ENCODE results near the gene HNRNPH2.

The HNRNPH2 gene

GRCh38 chrX:101417981-101418841, 10.2 kb downstream of the HNRNPH2 start:
- no peaks in the 10 kb centered on the region for H3K4me1 ChIP-seq (ENCODE audit: insufficient read depth, poor library complexity, severe bottlenecking)
- DNase-seq (ENCODE audit: low spot score) (no peak), ATAC-seq (ENCODE audit: low read depth) (peak; percentile 46)
- H3K9me3 ChIP-seq (ENCODE audit: severe bottlenecking) = no peaks in the 10 kb centered on the region
- peak overlapping the region; percentile 19 for H3K4me3 ChIP-seq (ENCODE audit: severe bottlenecking)
- H3K27me3 ChIP-seq (ENCODE audit: insufficient read depth, poor library complexity, severe bottlenecking) = no peaks in the 10 kb centered on the region
- no peak for TF ChIP-seq CTCF (IDR thresholded peaks at IDR 0.05; ENCODE audit: poor library complexity, severe bottlenecking)
- no peak overlapping the region for H3K27ac ChIP-seq (ENCODE audit: poor library complexity, severe bottlenecking)
- peaks cover 13% of the 10 kb centered on the region for H3K36me3 ChIP-seq (ENCODE audit: low read depth)

- Histone ChIP-seq H3K27ac (ENCODE audit: poor library complexity, severe bottlenecking) (no peak overlapping the region), H3K27me3 (ENCODE audit: insufficient read depth, poor library complexity, severe bottlenecking) (no peaks in the 10 kb centered on the region), H3K4me1 (ENCODE audit: insufficient read depth, poor library complexity, severe bottlenecking) (no peaks in the 10 kb centered on the region), H3K36me3 (ENCODE audit: low read depth) (peaks cover under 1% of the 10 kb centered on the region; the same call in 1 of the 2 replicates), H3K9me3 (ENCODE audit: severe bottlenecking) (no peaks in the 10 kb centered on the region), H3K4me3 (ENCODE audit: severe bottlenecking) (no peak overlapping the region)
- no peak for DNase-seq (ENCODE audit: low spot score)
- no peak for ATAC-seq (ENCODE audit: low read depth)
- TF ChIP-seq CTCF (IDR thresholded peaks at IDR 0.05; ENCODE audit: poor library complexity, severe bottlenecking) = no peak
Measured at GRCh38 chrX:101419489-101419888, 11.5 kb downstream of the HNRNPH2 start.

- TF ChIP-seq CTCF (IDR thresholded peaks at IDR 0.05; ENCODE audit: poor library complexity, severe bottlenecking) = no peak
- H3K9me3 ChIP-seq (ENCODE audit: severe bottlenecking) = no peaks in the 10 kb centered on the region
- H3K27me3 ChIP-seq (ENCODE audit: insufficient read depth, poor library complexity, severe bottlenecking) = no peaks in the 10 kb centered on the region
- H3K27ac ChIP-seq (ENCODE audit: poor library complexity, severe bottlenecking) = no peak overlapping the region
- ATAC-seq (ENCODE audit: low read depth) (no peak), DNase-seq (ENCODE audit: low spot score) (no peak)
- H3K36me3 ChIP-seq (ENCODE audit: low read depth) = no peaks in the 10 kb centered on the region
- no peaks in the 10 kb centered on the region for H3K4me1 ChIP-seq (ENCODE audit: insufficient read depth, poor library complexity, severe bottlenecking)
- H3K4me3 ChIP-seq (ENCODE audit: severe bottlenecking) = no peak overlapping the region
Measured at GRCh38 chrX:101427954-101428353, 19.9 kb downstream of the HNRNPH2 start.

DNA sequence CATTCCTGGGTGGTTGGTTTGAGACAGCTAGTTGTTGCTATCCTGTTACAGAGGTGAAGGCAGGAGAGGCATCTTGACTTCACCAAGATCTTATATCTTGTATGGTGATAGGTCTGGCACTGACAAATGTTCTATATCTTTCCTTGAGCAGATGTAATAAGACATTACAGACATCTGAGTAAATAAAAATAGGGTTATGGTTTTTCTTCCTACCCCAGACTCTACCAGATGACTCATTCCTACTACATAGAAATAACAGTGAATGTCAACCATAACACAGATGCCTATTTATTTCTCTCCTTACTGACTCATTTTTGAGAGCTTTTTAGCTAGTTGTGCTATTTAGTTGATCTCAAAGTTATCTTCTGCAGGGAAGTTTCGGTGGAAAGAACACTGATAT, 21.9 kb downstream of the HNRNPH2 start:
- Histone ChIP-seq H3K27me3 (ENCODE audit: insufficient read depth, poor library complexity, severe bottlenecking) (no peaks in the 10 kb centered on the region), H3K9me3 (ENCODE audit: severe bottlenecking) (no peaks in the 10 kb centered on the region), H3K27ac (ENCODE audit: poor library complexity, severe bottlenecking) (no peak overlapping the region), H3K4me1 (ENCODE audit: insufficient read depth, poor library complexity, severe bottlenecking) (no peaks in the 10 kb centered on the region), H3K36me3 (ENCODE audit: low read depth) (no peaks in the 10 kb centered on the region), H3K4me3 (ENCODE audit: severe bottlenecking) (no peak overlapping the region)
- DNase-seq (ENCODE audit: low spot score) (no peak), ATAC-seq (ENCODE audit: low read depth) (no peak)
- no peak for TF ChIP-seq CTCF (IDR thresholded peaks at IDR 0.05; ENCODE audit: poor library complexity, severe bottlenecking)

DNA sequence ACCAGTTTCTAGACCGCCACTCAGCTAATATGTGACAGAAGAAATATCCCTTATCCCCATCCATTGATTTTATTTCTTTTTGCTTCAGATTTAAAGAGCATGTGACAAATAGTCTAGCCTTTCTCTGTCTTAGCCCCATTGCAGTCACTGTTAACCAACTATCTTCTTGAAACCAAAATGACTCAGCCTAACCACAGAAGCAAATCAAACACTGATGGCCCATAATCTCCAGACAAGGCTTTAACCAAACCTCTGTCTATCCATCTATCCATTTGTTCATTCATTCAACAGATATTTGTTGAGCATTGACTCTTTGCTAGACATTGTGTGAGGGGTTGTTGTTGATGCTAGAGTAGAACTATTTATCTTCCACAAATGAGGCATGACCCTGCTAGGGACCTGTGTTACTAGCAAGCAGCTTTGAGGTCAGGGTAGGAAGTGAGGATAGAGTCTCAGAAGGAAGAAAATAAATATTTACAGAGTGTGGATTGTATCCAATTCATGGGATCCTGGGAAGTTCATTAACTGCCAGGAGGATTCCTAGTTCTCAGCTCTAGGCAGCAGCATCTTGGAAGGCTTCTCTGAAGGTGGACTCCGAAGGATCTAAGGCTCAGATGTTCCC, 22.5 kb downstream of the HNRNPH2 start:
- no peaks in the 10 kb centered on the region for H3K4me1 ChIP-seq (ENCODE audit: insufficient read depth, poor library complexity, severe bottlenecking)
- H3K27ac ChIP-seq (ENCODE audit: poor library complexity, severe bottlenecking) = no peak overlapping the region
- no peaks in the 10 kb centered on the region for H3K36me3 ChIP-seq (ENCODE audit: low read depth)
- no peaks in the 10 kb centered on the region for H3K27me3 ChIP-seq (ENCODE audit: insufficient read depth, poor library complexity, severe bottlenecking)
- H3K4me3 ChIP-seq (ENCODE audit: severe bottlenecking) = no peak overlapping the region
- no peak for TF ChIP-seq CTCF (IDR thresholded peaks at IDR 0.05; ENCODE audit: poor library complexity, severe bottlenecking)
- ATAC-seq (ENCODE audit: low read depth) = no peak
- no peaks in the 10 kb centered on the region for H3K9me3 ChIP-seq (ENCODE audit: severe bottlenecking)
- no peak for DNase-seq (ENCODE audit: low spot score)

Data from RWPE2 (cell line).